HS-5 (cell line): ENCODE measurements around the gene FAM89B.

Source experiments
- DNase-seq: peaks from one replicate; pipeline ENCODE4 v3.0.0-alpha.2; 2012; ENCODE audit warnings: low read depth

Gene FAM89B

GRCh38 chr11:65539744-65540289, 32.5 kb upstream of the FAM89B start:
- no peak for DNase-seq

DNA sequence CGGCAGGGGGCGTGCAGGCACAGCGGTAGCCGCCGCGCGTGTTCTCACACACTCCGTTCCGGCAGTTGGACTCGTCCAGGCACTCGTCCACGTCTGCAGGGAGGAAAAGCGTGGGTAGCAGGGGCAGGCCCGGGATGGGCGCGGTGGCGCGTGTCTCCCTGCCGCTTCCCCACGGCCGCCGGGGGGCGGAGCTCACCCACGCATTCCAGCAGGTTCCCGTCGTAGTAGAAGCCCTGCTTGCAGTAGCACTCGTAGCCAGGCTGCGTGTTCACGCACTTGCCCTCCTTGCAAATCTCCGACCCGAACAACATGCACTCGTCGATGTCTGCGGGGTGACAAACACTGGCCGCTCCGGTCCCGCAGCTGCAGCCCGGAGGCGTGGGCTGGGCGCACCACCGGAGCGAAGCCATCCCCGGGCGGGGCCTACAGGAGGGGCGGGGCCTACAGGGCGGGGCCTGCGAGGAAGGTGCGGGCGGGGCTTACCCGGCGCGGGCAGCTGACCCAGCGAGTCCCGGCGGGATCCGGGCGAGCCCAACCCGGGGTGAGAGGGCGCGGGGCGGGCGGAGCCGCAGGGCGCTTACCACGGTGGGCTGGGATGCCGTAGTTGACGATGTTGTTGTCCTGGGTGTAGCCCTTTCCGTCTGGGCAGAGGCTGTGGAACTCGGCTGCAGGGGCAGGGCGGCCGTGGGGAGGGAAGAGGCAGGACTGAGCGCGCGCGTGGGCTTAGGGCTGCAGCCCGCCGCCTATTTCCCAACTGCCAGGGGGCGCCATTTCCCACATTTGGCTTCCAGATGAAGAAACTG, 31.8 kb upstream of the FAM89B start:
- DNase-seq = peak; percentile 47

GRCh38 chr11:65541093-65541982, 31.0 kb upstream of the FAM89B start:
- no peak for DNase-seq

DNA sequence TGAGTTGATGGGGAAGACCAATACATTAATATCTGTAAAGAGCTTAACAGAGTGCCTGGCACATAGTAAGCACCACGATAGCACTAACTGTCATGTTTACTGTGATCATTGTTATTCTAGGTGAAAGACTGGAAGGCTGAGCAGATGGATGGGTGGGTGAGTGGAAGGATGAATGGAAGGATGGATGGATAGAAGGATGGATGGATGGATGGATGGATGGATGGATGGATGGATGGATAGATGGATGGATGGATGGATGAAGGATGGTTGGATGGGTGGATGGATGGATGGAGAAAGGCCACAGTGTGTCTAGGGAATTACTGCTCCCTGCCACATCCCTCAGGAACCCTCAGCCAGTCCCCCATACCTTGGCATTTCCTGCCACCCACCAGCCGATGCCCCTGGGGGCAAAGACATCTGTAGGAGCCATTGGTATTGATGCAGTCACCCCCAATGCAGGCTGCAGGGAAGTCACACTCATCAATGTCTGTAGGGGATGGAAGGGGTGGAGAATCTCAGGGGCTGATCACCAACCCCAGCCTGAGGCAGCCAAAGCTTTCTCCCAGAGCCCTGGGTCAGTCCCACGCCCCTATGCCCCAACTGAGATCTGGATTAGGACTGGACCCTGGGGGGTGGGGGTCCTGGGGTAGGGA, 29.5 kb upstream of the FAM89B start:
- no peak for DNase-seq

GRCh38 chr11:65545853-65546216, 26.5 kb upstream of the FAM89B start:
- DNase-seq = no peak

DNA sequence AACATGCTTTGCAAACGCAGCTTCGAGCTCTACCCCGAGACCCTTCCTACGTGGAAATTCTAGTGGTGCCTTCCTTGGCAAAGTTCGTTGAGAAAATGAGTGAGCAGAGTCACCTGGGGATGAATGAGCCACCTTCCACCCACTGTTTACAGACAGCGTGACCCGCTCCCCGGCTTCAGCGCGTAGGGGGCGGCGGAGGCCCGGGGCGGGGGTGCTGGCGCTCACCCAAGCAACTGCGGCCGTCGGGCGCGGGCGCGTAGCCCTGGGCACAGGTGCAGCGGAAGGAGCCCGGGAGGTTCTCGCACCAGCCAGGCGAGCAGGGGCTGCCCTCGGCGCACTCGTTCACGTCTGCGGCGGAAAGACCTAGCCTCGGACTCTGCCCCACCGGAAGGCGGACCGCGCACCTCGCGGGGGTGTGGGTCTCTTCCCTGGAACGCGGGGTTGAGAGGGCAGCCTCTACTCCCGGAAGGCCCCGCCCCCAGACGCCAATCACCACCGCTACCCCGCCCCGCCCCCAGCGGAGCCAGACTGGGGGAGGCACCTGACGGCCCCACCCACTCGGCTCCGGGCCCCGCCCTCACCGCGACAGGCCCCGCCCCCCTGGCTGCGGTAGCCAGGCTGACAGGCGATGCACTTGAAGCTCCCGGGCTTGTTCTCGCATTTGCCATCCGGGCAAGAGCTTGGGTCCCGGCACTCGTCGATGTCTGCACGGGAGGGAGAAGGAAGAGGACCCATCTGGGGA, 25.9 kb upstream of the FAM89B start:
- DNase-seq = no peak

DNA sequence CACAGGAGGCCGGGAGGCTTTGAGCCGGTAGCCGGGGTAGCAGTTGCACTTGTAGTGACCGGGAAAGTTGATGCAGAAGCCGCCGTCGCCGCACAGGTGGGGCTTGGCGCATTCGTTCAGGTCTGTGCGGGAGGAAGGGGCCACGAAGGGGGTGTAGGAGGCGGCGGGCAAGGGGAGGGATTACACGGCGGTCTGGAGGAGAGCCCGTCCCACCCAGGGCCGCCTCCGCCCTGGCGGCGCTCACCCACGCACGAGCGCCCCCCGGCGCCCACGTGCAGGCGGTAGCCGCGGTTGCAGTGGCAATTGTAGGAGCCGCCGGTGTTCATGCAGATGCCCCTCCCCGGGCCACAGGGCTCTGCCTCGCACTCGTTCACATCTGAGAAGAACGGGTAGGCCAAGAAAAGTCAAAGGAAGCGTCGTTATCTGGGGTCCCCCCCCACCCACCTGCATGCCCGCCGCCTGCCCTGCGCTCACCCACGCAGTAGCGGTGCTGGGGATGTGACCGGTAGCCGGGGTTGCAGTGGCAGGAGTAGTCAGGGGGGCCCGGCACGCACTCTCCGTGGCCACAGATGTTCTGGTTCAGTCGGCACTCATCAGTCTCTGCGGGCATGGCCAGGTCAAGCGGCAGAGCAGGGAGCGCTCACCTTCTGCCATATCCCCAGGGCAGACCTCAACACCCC, 24.8 kb upstream of the FAM89B start:
- no peak for DNase-seq

- no peak for DNase-seq
Observed at GRCh38 chr11:65548395-65548794, 23.9 kb upstream of the FAM89B start.

DNA sequence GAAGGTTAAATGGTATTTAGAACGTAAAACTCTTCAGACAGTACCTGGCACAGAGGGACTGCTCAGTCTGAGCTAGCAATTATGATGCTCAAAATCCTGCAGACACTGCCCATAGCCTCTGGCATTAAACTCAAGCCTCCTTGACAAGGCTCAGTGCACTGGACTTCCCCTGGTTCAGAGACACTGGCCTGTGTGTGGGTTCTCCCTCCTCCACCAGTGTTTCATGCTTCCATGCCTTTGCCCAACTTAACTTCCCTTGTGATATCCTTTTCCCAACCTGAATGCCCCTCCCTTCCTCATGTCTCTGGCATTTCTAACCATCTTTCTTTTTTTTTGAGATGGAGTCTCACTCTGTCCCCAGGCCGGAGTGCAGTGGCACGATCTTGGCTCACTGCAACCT, 23.2 kb upstream of the FAM89B start:
- no peak for DNase-seq

- DNase-seq = no peak
Observed at GRCh38 chr11:65551572-65552387, 20.6 kb upstream of the FAM89B start.

DNA sequence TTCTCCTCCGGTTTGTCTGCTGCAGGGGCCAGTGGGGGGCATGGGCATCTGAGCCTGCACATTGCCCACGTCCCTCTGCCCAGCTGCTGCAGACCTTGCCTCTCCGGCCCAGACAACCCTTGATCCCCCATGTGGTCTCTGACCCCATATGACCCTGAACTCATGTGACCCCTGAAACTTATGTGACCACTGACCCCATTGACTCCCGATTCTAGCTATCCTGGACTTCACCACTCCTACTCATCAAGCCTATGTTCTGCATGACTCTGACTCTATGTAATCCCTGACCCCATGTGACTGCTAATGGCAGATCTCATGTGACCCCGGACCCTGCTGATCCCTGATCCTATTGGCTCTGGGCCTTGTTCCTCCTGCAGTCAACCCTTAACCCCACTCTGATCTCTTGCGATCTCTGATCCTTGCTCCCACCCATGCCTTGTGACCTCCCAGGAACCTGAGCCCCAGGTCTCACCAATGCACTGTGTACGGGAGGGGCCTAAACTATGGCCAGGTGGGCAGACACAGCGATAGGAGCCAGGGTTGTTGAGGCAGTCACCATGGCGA, 19.9 kb upstream of the FAM89B start:
- no peak for DNase-seq

DNA sequence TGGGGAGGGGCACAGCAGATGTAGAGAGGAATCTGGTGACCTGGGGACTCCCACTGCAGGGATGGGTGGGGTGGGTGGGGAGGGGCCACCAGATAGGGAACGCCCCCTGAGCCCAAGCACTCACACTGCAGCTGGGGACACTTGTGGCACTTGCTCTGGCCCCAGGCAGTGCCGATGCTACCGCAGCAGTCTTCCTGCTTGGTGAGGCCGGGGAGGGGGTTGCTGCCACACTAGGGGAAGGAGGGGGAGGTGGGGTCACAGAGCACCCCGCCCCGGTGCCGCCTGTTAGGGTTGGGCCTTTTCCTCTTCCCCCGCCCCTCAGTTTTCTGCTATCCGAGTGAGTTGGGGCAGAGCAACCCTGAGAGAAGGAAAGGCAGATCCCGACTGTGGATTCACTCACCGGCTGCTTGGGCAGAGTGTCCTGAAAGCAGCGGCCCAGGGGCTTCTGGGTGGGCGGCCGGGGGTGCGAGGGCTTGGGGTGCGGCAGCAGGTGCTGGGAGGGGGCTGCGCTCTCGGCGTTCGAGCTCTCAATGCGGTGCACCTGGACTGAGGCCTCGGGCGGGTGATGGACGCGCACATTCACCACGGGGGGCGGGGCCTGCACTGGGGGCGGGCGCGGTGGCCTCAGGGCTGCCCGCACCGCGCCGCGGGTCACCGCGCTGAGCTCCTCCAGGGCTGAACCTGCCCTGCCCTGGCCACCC, 18.9 kb upstream of the FAM89B start:
- DNase-seq = no peak

- DNase-seq = no peak
Observed at GRCh38 chr11:65554057-65554818, 18.1 kb upstream of the FAM89B start.

DNA sequence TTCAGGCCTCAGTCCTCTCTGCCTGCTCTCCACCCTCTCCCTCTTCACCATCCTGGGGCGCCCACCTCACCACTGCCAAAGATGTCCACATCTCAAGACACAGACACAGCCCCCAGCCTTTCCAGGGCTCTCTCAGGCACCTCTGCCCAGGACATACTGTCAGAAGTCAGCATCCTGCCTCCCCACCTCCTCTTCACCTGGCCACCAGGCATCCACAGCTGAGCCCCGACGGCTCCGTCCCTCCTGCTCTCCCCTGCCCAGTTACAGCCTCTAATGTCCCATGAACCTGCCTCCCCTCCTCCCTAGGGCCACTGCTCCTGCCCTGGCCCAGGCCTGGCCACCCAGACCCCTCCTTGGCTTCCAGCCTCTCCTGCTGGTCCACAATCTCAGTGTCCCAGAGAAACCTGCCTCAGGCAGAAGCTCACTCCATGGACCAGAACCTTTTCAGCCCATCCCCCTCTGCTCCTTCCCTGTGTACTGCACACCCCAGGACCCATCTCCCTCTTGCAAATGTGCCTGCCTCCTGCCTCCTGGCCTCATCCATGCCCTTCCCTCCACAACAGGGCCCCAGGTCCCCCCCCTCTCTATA, 17.4 kb upstream of the FAM89B start:
- DNase-seq = no peak

DNA sequence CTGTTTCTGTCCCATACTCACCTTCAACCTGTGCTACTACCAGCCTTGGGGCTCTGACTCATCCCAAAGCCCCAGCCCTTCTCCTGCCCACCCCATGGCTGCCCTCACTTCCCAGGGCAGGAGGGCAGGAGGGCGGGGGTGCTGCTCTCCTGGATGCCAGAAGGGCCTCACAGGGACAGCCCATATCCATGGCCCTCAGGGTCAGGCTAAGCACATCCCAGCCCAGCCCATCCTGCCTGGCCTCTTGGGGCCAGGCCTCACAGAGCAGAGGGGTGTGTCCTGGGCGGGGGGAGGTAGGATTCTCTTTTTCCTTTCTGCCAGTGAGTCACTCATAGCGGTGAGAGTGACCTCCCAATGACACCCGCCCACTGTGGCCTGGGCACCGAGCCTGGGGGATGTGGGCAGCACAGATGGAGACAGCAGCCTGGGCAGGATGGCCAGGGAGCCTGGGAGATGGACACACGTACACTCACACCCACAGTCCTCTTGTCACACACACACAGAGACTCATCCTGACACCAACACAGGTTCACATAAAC, 16.6 kb upstream of the FAM89B start:
- DNase-seq = peak; percentile 83

- DNase-seq = no peak
Observed at GRCh38 chr11:65556470-65557279, 15.7 kb upstream of the FAM89B start.
